Activated CD4-positive, alpha-beta T cell treated with anti-CD3 and anti-CD28 coated beads, Interleukin-2, Interleukin-6, amounts not matched to agents 100 ng/mL and 50 ng/mL, durations not matched to agents 16 hours and 8 hours (primary cell): Measurements from ENCODE around the gene CHPF.

Experiments
- DNase-seq: peaks from one replicate; pipeline ENCODE4 v3.0.0-alpha.2; 2020

Gene CHPF

GRCh38 chr2:219566640-219567039, 23.0 kb upstream of the CHPF start:
- DNase-seq, result no peak

GRCh38 chr2:219565130-219566080, 21.8 kb upstream of the CHPF start:
- no peak for DNase-seq

GRCh38 chr2:219563271-219563928, 19.8 kb upstream of the CHPF start:
- no peak for DNase-seq

GRCh38 chr2:219562049-219563020, 18.7 kb upstream of the CHPF start:
- DNase-seq, result no peak

- DNase-seq, result no peak
Observed at GRCh38 chr2:219561179-219562048, 17.8 kb upstream of the CHPF start.

GRCh38 chr2:219560893-219561178, 17.2 kb upstream of the CHPF start:
- no peak for DNase-seq

GRCh38 chr2:219560037-219560892, 16.7 kb upstream of the CHPF start:
- peak; percentile 16 for DNase-seq

- no peak for DNase-seq
Observed at GRCh38 chr2:219559156-219559915, 15.7 kb upstream of the CHPF start.

GRCh38 chr2:219557791-219558785, 14.5 kb upstream of the CHPF start:
- DNase-seq, result no peak

- DNase-seq, result no peak
Observed at GRCh38 chr2:219557320-219557719, 13.7 kb upstream of the CHPF start.

GRCh38 chr2:219556413-219556812, 12.8 kb upstream of the CHPF start:
- no peak for DNase-seq

- no peak for DNase-seq
Observed at GRCh38 chr2:219555956-219556355, 12.3 kb upstream of the CHPF start.

GRCh38 chr2:219554350-219554749, 10.7 kb upstream of the CHPF start:
- DNase-seq, result no peak

- DNase-seq, result no peak
Observed at GRCh38 chr2:219553463-219553963, 9.9 kb upstream of the CHPF start.

GRCh38 chr2:219553168-219553417, 9.5 kb upstream of the CHPF start:
- DNase-seq, result no peak

GRCh38 chr2:219552382-219553167, 9.0 kb upstream of the CHPF start:
- peak; percentile 81 for DNase-seq

GRCh38 chr2:219551441-219552381, 8.1 kb upstream of the CHPF start:
- no peak for DNase-seq
